Measurements from ENCODE around the gene GPATCH1.

Gene GPATCH1

DNA sequence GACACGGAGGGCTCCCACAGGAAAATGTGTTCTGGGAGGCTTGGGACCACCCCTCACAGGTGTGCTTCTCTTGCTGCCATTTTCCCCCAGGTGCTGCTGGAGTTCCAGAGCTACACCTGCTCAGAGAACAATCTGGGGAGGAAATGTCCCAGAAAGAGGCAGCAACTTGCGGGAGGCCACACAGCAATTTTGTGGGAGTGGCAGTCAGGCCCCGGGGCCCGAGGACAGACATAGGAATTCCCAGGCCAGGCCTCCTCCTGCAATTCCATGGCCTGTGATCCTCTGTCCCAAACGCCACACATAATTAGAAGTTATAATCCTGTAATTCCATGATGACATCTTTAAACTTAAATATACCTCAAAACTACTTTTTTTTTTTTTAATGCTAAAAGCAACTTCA lies 18.1 kb upstream of the GPATCH1 start:
- in situ Hi-C loops (cut with HindIII; ENCODE audit: low sequenced_read_pairs) = no loop called here

- in situ Hi-C loops (cut with HindIII; ENCODE audit: low sequenced_read_pairs) = no loop called here
These were observed 17.6 kb upstream of the GPATCH1 start for GRCh38 chr19:33063356-33063752.

DNA sequence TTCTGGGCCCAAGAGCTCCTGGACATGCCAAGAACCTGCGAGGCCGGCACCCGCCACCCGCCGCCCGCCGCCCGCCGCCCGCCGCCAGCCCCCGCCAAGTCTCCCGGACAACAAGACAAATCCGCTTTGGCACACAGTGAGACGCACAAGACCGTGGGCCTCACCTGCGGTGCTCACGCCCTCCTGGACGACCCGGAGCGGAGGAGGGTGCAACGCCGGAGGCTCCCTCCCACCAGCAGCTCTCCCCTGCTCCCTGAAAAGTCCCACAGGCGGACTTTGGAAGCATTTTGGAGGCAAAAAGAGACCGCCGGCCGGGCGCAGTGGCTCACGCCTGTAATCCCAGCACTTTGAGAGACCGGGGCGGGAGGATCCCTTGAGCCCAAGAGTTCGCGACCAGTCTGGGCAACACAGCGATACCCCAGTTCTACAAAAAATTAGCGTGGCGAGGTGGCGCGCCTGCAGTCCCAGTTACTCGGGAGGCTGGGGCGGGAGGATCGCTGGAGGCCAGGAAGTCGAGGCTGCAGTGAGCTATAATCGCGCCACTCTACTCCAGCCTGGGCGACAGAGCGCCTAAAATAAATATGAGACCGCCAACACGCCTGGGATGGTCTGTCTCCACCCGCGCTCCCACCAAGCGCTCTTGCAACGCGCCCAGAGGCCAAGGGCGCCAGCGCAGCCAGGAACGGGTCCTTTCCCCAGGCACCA lies 17.1 kb upstream of the GPATCH1 start:
- in situ Hi-C loops (cut with HindIII; ENCODE audit: low sequenced_read_pairs) = no loop called here

DNA sequence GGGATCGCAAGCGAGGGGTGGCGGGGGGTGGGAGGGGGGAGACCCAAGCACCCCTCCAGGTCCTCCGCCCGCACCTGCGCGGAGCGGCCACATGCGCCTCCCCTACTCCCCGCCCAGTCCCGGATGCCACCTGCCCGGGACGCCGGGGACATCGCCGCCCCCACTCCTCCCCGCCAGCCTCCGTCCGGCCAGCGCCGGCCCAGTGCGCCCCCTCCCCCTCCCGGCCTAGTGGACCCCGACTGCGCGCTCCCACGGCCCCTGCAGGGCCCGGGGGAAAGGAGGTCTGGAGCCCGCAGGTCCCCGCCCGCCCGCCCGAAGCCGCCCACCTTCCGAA lies 16.6 kb upstream of the GPATCH1 start:
- in situ Hi-C loops (cut with HindIII; ENCODE audit: low sequenced_read_pairs) = no loop called here

- in situ Hi-C loops (cut with HindIII; ENCODE audit: low sequenced_read_pairs) = no loop called here
These were observed 16.0 kb upstream of the GPATCH1 start, which contains the start of gene RHPN2 for GRCh38 chr19:33064792-33065550. TSS of gene RHPN2 (minus strand) at chr19:33064888. CDS start at chr19:33064852, 36 bp downstream.

- in situ Hi-C loops (cut with HindIII; ENCODE audit: low sequenced_read_pairs) = no loop called here
These were observed 14.4 kb upstream of the GPATCH1 start for GRCh38 chr19:33066543-33066942.

- in situ Hi-C loops (cut with HindIII; ENCODE audit: low sequenced_read_pairs) = no loop called here
These were observed 13.9 kb upstream of the GPATCH1 start for GRCh38 chr19:33067121-33067520.

DNA sequence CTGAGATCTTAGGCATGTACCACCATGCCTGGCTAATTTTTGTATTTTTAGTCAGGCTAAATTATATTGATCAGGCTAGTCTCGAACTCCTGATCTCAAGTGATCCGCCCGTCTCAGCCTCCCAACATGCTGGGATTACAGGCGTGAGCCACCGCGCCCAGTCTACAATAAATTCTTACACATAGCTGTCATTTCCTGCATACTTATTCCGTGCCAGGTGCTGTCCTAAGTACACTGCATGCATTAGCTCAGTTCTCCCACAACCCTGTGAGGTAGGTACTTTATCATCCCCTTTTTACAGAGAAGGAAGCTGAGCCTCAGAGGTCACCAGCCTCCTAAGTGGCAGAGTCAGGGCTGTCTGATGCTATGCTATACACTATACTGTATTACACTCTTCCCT lies 9.1 kb upstream of the GPATCH1 start:
- in situ Hi-C loops (cut with HindIII; ENCODE audit: low sequenced_read_pairs) = no loop called here

DNA sequence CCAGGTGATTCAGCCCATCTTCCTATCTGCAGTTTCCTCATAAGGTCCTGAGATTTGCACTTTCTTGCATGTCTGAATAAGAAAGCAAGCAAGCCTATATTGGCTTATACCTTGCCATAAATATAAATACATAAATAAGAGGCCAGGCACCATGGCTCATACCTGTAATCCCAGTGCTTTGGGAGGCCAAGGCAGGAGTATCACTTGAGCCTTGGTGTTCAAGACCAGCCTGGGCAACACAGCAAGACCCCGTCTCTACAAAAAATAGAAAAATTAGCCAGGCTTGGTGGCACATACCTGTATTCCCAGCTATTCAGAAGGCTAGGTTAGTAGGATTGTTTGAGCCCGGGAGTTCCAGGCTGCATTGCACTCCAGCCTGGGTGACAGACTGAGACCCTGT lies 5.5 kb upstream of the GPATCH1 start:
- in situ Hi-C loops (cut with HindIII; ENCODE audit: low sequenced_read_pairs) = no loop called here

GRCh38 chr19:33085570-33086128 lies 4.7 kb downstream of the GPATCH1 start:
- in situ Hi-C loops (cut with HindIII; ENCODE audit: low sequenced_read_pairs) = no loop called here

- in situ Hi-C loops (cut with HindIII; ENCODE audit: low sequenced_read_pairs) = no loop called here
These were observed 6.0 kb downstream of the GPATCH1 start for GRCh38 chr19:33086955-33087354.

DNA sequence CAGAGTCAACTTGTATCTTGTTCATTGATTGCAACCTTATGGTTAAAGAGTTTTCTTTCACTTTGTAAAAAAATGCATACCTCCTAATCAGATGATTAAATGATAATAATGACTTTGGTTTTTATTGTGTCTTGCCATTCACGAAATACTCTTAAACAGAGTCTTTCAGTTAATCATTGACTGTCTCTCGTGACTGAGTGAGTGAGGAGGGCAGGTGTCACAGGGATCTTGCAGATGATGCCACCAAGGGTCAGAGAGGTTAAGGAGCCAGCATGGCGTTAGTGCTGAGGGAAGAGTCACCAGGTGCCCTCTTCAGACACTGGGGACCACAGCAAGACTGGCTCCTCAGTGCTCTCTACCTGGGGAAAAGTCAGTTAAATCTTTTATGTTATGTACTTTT lies 8.0 kb downstream of the GPATCH1 start:
- in situ Hi-C loops (cut with HindIII; ENCODE audit: low sequenced_read_pairs) = no loop called here

DNA sequence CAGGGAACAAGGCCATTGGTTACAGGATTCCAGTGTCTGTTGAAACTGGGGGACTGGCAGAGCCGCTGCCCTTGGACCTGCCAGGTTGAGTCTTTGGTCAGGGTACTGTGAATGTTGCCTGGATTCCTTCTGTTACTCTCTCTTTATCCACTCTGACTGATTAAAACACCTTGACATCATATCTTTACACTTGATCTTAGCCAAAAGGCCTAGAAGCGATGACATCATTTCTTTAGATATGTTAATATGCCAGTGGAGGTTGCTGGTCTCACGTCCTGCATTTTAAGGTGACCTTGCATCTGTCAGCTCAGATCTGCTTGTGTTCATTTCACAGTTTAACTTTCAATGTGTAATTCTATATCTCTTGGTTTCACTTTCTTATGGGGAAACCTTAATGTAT lies 9.2 kb downstream of the GPATCH1 start:
- in situ Hi-C loops (cut with HindIII; ENCODE audit: low sequenced_read_pairs) = no loop called here

DNA sequence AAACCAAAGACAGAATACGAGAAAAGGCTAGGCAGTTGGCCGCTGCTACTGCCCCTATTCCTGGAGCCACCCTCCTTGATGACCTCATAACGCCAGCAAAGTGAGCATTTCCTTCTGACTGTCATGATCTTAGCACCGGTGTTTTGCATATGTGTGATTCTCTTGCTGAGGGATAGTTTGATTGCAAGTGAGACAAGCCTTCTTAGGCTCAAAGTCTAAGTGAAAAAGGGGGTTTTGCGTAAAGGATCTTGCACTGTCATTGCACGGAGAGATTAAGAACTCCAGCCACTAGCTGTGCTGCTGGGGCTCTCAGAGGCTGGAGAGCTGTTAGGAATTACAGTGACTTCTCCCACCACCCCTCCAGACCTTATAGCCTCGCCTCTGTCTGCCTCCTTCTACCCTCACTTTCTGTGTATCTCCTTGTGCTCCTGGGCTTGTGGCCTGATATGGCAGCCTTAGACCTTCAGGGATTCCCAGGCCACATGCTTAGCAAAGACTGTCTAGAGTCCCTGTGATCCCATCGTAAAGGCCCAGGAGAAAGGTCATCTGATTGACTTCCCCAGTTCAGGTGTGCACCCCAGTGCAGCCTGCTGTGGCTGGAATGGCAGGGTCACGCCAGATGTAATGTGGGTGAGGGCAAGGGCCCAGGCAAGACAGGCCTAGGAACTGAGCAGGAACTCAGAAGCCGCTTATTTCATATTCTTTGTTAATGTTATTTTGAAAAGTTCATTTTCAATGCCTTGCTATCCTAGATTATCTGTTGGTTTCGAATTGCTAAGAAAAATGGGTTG lies 12.6 kb downstream of the GPATCH1 start:
- in situ Hi-C loops (cut with HindIII; ENCODE audit: low sequenced_read_pairs) = no loop called here

- in situ Hi-C loops (cut with HindIII; ENCODE audit: low sequenced_read_pairs) = no loop called here
These were observed 13.6 kb downstream of the GPATCH1 start for GRCh38 chr19:33094436-33095067.

DNA sequence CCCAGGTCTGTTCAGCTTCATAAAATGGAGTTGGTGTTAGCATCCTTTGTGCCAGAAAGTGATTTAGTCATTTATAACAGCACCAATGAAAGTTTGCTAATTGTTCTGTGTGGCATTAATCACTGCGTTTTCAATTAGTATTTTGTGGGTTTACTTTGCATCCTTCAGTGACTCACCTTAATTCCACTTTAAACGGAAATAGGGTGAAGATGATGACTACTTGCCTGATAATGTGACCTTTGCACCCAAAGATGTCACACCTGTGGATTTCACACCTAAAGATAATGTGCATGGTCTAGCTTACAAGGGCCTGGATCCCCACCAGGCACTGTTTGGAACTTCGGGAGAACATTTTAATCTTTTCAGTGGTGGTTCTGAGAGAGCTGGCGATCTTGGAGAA lies 15.0 kb downstream of the GPATCH1 start:
- in situ Hi-C loops (cut with HindIII; ENCODE audit: low sequenced_read_pairs) = no loop called here

- in situ Hi-C loops (cut with HindIII; ENCODE audit: low sequenced_read_pairs) = no loop called here
These were observed 17.1 kb downstream of the GPATCH1 start for GRCh38 chr19:33098055-33098534.

GRCh38 chr19:33100894-33101644 lies 20.1 kb downstream of the GPATCH1 start:
- in situ Hi-C loops (cut with HindIII; ENCODE audit: low sequenced_read_pairs) = no loop called here

- in situ Hi-C loops (cut with HindIII; ENCODE audit: low sequenced_read_pairs) = no loop called here
These were observed 21.9 kb downstream of the GPATCH1 start for GRCh38 chr19:33102893-33103292.

GRCh38 chr19:33108161-33108560 lies 27.2 kb downstream of the GPATCH1 start:
- in situ Hi-C loops (cut with HindIII; ENCODE audit: low sequenced_read_pairs) = no loop called here
